ENCODE results near the gene CUX1.

- no peak for TF ChIP-seq POLR2AphosphoS5 (IDR thresholded peaks at IDR 0.05; ENCODE audit: low read depth, low read length)
- no peak for TF ChIP-seq PAX5 (IDR thresholded peaks at IDR 0.05; ENCODE audit: insufficient read depth, low read length, severe bottlenecking)
Observed at GRCh38 chr7:102154425-102154824, 337.0 kb downstream of the CUX1 start.

Data from GM12891 (cell line).